Frontal cortex (tissue), 4 donors: Measurements from ENCODE around the gene MUS81. TPM values are rescaled to one million over a fixed set of nuclear protein-coding genes. Genes with fewer than 3 reads are reported as not detected.

ENCODE experiments used
- DNase-seq, 2 donors: peaks; one replicate each; pipeline ENCODE4 v3.0.0; 2012; ENCODE audit warnings: low spot score in 2 of 2
- FAIRE-seq: peaks from 2 replicates; lab custom pipeline; 2012; peaks lifted over from hg19 to GRCh38; lab: Jason Lieb, UNC
- total RNA-seq: library from RNA; depleted of rRNA; stranded (reverse); fragments of >200 nt; gene quantifications from one replicate; pipeline ENCODE4 v1.2.3, GENCODE V29; 2014
- donor health status: control.
- donor health status: control.
- donor health status: control.

Gene MUS81
- total RNA-seq, 1 donor from 2014 or later, result 42.8 TPM

- no peak for FAIRE-seq
- no peak for DNase-seq
Observed at GRCh38 chr11:65900899-65901180, 40.6 kb downstream of the MUS81 start.

GRCh38 chr11:65903068-65903481, 42.8 kb downstream of the MUS81 start:
- FAIRE-seq (no peak), DNase-seq (no peak)

- DNase-seq (no peak), FAIRE-seq (no peak)
Observed at GRCh38 chr11:65903715-65904114, 43.5 kb downstream of the MUS81 start.

- DNase-seq (no peak), FAIRE-seq (no peak)
Observed at GRCh38 chr11:65906602-65907001, 46.4 kb downstream of the MUS81 start.

GRCh38 chr11:65907878-65908277, 47.6 kb downstream of the MUS81 start:
- no peak for FAIRE-seq
- no peak for DNase-seq

GRCh38 chr11:65911682-65912568, 51.7 kb downstream of the MUS81 start:
- FAIRE-seq (no peak), DNase-seq (peak in 1 of 2 donors; percentile 67)

- no peak for FAIRE-seq
Observed at GRCh38 chr11:65912845-65913244, 52.6 kb downstream of the MUS81 start.

GRCh38 chr11:65915101-65915820, 55.0 kb downstream of the MUS81 start:
- no peak for FAIRE-seq
- no peak for DNase-seq

More at GRCh38 chr11:65912845-65913244, 52.6 kb downstream of the MUS81 start:
- DNase-seq, result no peak

- FAIRE-seq, result no peak
Observed at GRCh38 chr11:65915821-65916251, 55.6 kb downstream of the MUS81 start.

More at GRCh38 chr11:65915821-65916251, 55.6 kb downstream of the MUS81 start:
- DNase-seq, result peak in 1 of 2 donors; percentile 80

Other genes with a start within 250 kb of the MUS81 start
- gene MAP3K11, start 246.2 kb upstream of the MUS81 start, total RNA-seq, result 6.9 TPM
- 7.7 TPM for gene PCNX3, start 244.7 kb upstream of the MUS81 start, total RNA-seq
- 3.7 TPM for gene SIPA1, start 222.3 kb upstream of the MUS81 start, total RNA-seq
- 16.3 TPM for gene RELA, start 197.5 kb upstream of the MUS81 start, total RNA-seq
- gene KAT5, start 148.2 kb upstream of the MUS81 start, total RNA-seq, result 61.1 TPM
- gene RNASEH2C, start 139.6 kb upstream of the MUS81 start, total RNA-seq, result 9.4 TPM
- 4.1 TPM for gene AP5B1, start 79.5 kb upstream of the MUS81 start, total RNA-seq
- gene OVOL1, start 73.4 kb upstream of the MUS81 start, total RNA-seq, result under 0.01 TPM
- gene SNX32, start 26.5 kb upstream of the MUS81 start, total RNA-seq, result 6.1 TPM
- 613 TPM for gene CFL1, start 2.3 kb upstream of the MUS81 start, total RNA-seq
- gene EFEMP2, start 12.4 kb downstream of the MUS81 start, total RNA-seq, result 13.0 TPM
- not detected for gene CTSW, start 19.4 kb downstream of the MUS81 start, total RNA-seq
- 154 TPM for gene FIBP, start 28.0 kb downstream of the MUS81 start, total RNA-seq
- 12.2 TPM for gene CCDC85B, start 30.2 kb downstream of the MUS81 start, total RNA-seq
- not detected for gene FOSL1, start 40.0 kb downstream of the MUS81 start, total RNA-seq
- gene C11orf68, start 58.6 kb downstream of the MUS81 start, total RNA-seq, result 11.8 TPM
- gene DRAP1, start 59.0 kb downstream of the MUS81 start, total RNA-seq, result 113 TPM
- not detected for gene TSGA10IP, start 85.0 kb downstream of the MUS81 start, total RNA-seq
- 44.8 TPM for gene SART1, start 101.3 kb downstream of the MUS81 start, total RNA-seq
- 22.0 TPM for gene EIF1AD, start 141.7 kb downstream of the MUS81 start, total RNA-seq
- gene BANF1, start 142.1 kb downstream of the MUS81 start, total RNA-seq, result 25.3 TPM
- not detected for gene CST6, start 151.6 kb downstream of the MUS81 start, total RNA-seq
- not detected for gene CATSPER1, start 166.0 kb downstream of the MUS81 start, total RNA-seq
- gene GAL3ST3, start 188.7 kb downstream of the MUS81 start, total RNA-seq, result 10.6 TPM
- gene SF3B2, start 191.9 kb downstream of the MUS81 start, total RNA-seq, result 90.9 TPM
- 29.3 TPM for gene PACS1, start 209.8 kb downstream of the MUS81 start, total RNA-seq